Subcutaneous abdominal adipose tissue (tissue), 5 donors: ENCODE results near the gene PNPLA8.

Experiments
- H3K27ac ChIP-seq: one replicate; pipeline ENCODE4 v1.7.0; 2013; ENCODE audit warnings: low read depth, mild to moderate bottlenecking, inconsistent platforms, low read length, moderate library complexity
- H3K27me3 ChIP-seq, 5 donors: one replicate each; pipeline ENCODE4 v1.7.0; 2013; ENCODE audit warnings: low read length in 5 of 5, inconsistent platforms in 1 of 5; ENCODE audit not compliant: control insufficient read depth in 5 of 5, insufficient read depth in 4 of 5
- H3K36me3 ChIP-seq, 5 donors: one replicate each; pipeline ENCODE4 v1.7.0; 2013; ENCODE audit warnings: low read length in 5 of 5; ENCODE audit not compliant: control insufficient read depth in 5 of 5, insufficient read depth in 5 of 5
- H3K4me1 ChIP-seq, 5 donors: one replicate each; pipeline ENCODE4 v1.7.0; 2013; ENCODE audit warnings: low read length in 5 of 5, mild to moderate bottlenecking in 3 of 5, moderate library complexity in 1 of 5; ENCODE audit not compliant: control insufficient read depth in 5 of 5, insufficient read depth in 5 of 5
- H3K4me3 ChIP-seq, 5 donors: one replicate each; pipeline ENCODE4 v1.7.0; 2013; ENCODE audit warnings: low read length in 5 of 5, low read depth in 1 of 5
- H3K9ac ChIP-seq, 5 donors: one replicate each; pipeline ENCODE4 v1.7.0; 2013; ENCODE audit warnings: low read length in 5 of 5, mild to moderate bottlenecking in 4 of 5, moderate library complexity in 3 of 5
- H3K9me3 ChIP-seq, 5 donors: one replicate each; pipeline ENCODE4 v1.7.0; 2013; ENCODE audit warnings: low read length in 5 of 5; ENCODE audit not compliant: control insufficient read depth in 5 of 5
- donor health status: healthy.
- donor health status: healthy.
- donor health status: healthy.
- donor health status: healthy.
- donor health status: healthy.

The PNPLA8 gene

DNA sequence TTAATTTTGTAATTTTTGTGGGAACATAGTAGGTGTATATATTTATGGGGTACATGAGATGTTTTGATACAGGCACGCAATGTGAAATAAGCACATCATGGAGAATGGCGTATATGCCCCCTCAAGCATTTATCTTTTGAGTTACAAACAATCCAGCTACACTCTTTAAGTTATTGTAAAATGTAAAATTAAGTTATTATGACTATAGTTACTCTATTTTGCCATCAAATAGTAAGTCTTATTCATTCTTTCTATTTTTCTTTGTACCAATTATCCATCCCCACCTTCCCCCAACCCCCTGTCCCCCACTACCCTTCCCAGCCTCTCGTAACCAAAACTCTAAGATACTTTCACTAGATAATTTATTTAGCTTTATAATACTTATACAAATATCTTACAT lies 7.8 kb upstream of the PNPLA8 start:
- no peaks in the 10 kb centered on the region for H3K4me1 ChIP-seq
- no peaks in the 10 kb centered on the region for H3K9me3 ChIP-seq
- H3K27me3 ChIP-seq = no peaks in the 10 kb centered on the region
- H3K4me3 ChIP-seq = no peak overlapping the region
- no peaks in the 10 kb centered on the region for H3K36me3 ChIP-seq
- no peak overlapping the region for H3K9ac ChIP-seq
- H3K27ac ChIP-seq = no peak overlapping the region

DNA sequence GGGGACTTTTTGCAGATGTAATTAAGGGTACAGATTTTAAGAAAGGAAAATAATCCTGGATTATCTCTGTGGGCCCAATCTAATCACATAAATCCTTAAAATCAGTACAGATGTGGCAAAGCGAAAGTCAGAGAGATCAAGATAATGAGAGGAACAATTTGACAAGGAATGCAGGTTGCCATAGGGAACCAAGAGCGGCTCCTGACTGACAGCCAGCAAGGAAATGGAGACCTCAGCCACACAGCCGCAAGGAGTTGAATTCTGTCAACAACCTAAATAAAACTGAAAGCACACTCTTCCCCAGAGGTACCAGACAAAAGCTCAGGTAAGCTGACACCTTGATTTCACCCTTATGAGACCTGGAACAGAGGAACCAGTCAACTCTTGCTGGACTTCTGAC lies 3.4 kb upstream of the PNPLA8 start:
- Histone ChIP-seq H3K36me3 (no peaks in the 10 kb centered on the region), H3K27ac (no peak overlapping the region), H3K27me3 (no peaks in the 10 kb centered on the region), H3K4me1 (peaks cover 0 to 18% (median 17%) of the 10 kb centered on the region in 5 donors), H3K9ac (no peak overlapping the region), H3K4me3 (no peak overlapping the region), H3K9me3 (no peaks in the 10 kb centered on the region)

DNA sequence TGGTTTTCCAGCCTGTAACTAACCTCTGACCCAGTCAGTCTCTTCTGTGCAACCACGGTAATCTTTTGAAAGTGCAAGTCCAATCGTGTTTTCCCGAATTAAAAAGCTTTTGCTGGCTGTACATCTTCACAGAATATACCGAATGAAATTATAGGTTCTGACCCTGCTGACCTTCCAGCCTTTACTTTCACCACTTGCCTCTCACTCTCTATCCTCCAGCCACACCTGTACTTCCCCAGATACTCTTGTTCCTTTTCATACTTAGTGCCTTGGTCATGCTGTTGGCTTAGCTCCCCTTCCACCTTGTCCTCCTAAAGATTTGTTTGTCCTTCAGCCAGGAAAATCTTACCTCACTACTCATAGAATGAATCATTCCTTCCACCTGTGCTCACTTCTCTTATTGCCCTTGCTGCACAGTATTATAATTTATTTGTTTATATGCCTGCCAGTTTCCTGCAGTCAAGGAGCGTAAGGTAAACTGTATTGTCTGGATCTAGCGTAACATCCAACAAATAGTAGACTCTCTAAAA lies 2.3 kb upstream of the PNPLA8 start:
- H3K9me3 ChIP-seq = no peaks in the 10 kb centered on the region
- no peaks in the 10 kb centered on the region for H3K36me3 ChIP-seq
- H3K27ac ChIP-seq = no peak overlapping the region
- H3K27me3 ChIP-seq = no peaks in the 10 kb centered on the region
- H3K4me1 ChIP-seq = peaks cover 0 to 26% (median 23%) of the 10 kb centered on the region in 5 donors
- no peak overlapping the region for H3K9ac ChIP-seq
- H3K4me3 ChIP-seq = no peak overlapping the region

DNA sequence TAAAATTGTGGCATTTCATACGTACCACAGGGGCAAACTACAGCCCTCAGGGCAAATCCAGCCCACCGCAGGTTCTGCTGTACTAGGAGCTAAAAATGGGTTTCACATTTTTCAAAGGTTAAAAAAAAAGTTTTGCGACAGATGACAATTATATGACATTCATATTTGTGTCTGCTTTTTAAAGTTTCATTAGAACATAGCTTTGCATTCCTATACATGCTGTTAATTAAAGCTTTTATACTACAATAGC lies 758 bp upstream of the PNPLA8 start:
- H3K27me3 ChIP-seq = no peaks in the 10 kb centered on the region
- H3K9me3 ChIP-seq = no peaks in the 10 kb centered on the region
- H3K27ac ChIP-seq = peak overlapping the region; percentile 97
- H3K36me3 ChIP-seq = no peaks in the 10 kb centered on the region
- H3K4me3 ChIP-seq = peak overlapping the region; percentile 78 to 93 (median 82)
- H3K4me1 ChIP-seq = peaks cover 0 to 27% (median 25%) of the 10 kb centered on the region in 5 donors
- H3K9ac ChIP-seq = peak overlapping the region; percentile 80 to 91 (median 89)

DNA sequence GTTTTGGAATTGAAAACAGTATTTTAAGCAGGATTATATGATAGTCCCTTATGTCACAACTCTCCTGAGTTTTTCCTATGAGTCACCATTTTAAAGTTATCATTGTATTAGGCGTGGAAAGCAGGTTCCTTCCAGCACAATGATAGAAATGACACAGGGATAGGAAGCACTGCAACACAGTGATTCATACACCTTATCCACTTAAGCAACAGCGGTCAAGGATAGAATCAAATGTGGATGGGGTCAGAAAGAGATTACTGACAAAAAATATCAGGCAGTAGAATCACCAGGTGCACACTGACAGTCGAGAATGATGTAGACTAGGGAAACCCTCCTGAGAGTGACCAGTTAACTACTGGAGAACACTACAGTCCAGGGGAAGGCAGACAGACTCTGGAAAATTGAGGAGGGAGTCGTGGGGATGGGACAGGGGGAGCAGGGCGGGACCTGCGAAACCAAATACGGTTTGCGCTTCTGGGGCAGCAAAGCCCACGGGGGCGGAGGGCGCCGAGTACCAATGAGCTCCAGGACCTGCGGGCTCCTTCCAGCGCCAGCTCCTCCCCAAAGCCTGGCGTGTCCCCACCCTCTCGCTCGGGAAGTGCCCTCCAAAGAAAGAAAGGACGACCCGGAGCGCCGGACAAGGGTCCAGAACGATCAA lies 479 bp downstream of the PNPLA8 start:
- Histone ChIP-seq H3K4me1 (peaks cover 0 to 27% (median 25%) of the 10 kb centered on the region in 5 donors), H3K4me3 (peak overlapping the region; percentile 79 to 91 (median 82)), H3K27me3 (no peaks in the 10 kb centered on the region), H3K36me3 (no peaks in the 10 kb centered on the region), H3K9me3 (no peaks in the 10 kb centered on the region), H3K27ac (peak overlapping the region; percentile 97), H3K9ac (peak overlapping the region; percentile 57 to 98 (median 90))

DNA sequence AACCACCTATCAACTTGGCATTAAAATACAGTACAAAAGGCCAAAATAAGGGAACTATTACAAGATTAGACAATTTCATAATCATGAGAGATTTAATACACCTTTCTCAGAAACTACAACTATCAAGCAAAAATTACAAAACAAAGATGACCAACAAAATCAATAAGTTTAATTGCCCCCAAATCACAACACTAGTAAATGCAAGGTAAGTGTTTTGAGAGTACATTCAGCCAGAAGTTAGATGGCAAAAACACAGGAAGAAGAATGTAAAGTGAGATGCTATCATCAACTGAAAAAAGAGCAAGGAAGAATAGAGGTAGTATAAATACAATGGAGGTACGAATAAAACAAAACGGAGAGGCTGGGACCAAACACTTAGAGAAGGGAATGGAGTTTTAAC lies 3.2 kb downstream of the PNPLA8 start:
- Histone ChIP-seq H3K36me3 (peaks cover 6 to 12% (median 6%) of the 10 kb centered on the region in 5 donors), H3K27ac (peak overlapping the region; percentile 97), H3K9ac (peak overlapping the region in 1 of 5 donors; percentile 33), H3K4me3 (no peak overlapping the region), H3K27me3 (no peaks in the 10 kb centered on the region), H3K4me1 (peaks cover 0 to 31% (median 28%) of the 10 kb centered on the region in 5 donors), H3K9me3 (peaks cover 0 to 3% (median 0%) of the 10 kb centered on the region in 5 donors)

DNA sequence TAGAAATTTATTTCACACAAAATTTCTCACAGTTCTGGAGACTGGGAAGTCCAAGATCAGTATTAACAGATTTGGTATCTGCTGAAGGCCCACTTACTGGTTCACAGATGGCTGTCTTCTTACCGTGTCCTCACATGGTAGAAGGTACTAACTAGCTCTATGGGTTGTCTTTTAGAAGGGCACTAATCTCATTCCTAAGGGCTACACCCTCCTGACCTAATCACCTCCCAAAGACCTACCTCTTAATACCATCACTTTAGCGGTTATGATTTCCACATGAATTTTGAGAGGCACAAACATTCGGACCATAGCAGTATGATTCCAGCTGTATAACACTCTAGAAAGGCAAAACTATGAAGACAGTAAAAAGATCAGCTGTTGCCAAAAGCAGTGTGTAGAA lies 8.0 kb downstream of the PNPLA8 start:
- no peak overlapping the region for H3K9ac ChIP-seq
- peaks cover 0 to 4% (median 0%) of the 10 kb centered on the region in 5 donors for H3K9me3 ChIP-seq
- peaks cover 0 to 25% (median 8%) of the 10 kb centered on the region in 5 donors for H3K4me1 ChIP-seq
- no peaks in the 10 kb centered on the region for H3K27me3 ChIP-seq
- H3K36me3 ChIP-seq = peaks cover 16 to 19% (median 19%) of the 10 kb centered on the region in 5 donors
- H3K4me3 ChIP-seq = no peak overlapping the region
- no peak overlapping the region for H3K27ac ChIP-seq

DNA sequence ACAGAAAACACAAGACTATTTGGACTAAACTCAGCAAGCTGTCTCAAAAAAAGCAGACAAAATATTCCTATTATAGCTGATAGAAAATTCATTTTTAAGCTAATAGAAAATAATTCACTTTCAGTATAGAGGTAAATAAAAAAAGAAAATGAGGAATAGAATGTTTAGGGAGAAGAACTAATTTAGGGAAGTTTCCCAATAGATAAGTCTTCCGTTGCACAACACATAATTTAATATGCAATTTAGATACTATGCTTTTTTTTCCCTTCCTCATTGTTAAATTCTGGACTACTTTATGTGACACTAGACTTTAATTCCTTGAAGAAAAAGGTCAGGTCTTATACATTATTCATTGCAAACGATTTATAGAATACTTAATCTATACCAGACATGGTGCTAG lies 10.3 kb downstream of the PNPLA8 start:
- peaks cover 0 to 22% (median 8%) of the 10 kb centered on the region in 5 donors for H3K4me1 ChIP-seq
- H3K9me3 ChIP-seq = peaks cover 0 to 4% (median 2%) of the 10 kb centered on the region in 5 donors
- H3K27me3 ChIP-seq = no peaks in the 10 kb centered on the region
- H3K4me3 ChIP-seq = no peak overlapping the region
- no peak overlapping the region for H3K27ac ChIP-seq
- peaks cover 22 to 37% (median 25%) of the 10 kb centered on the region in 5 donors for H3K36me3 ChIP-seq
- H3K9ac ChIP-seq = no peak overlapping the region

DNA sequence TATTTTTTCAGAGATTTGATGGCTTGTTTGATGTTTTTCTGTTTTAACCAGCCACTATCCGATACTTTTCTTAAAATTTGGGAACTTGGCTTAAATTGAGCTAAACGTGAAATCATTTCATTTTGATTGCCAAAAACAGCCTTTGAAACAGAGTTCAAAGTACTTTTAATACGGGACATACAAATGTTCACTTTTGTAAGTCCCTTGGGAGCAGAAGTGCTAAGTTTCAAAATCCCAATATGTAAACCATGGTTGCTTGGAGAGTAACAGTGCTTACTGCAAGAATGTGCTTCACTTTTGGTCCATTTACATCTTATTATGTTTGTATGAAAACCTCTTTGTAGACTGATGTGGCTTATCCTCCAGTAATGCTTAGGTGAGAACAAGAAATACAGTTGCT lies 10.9 kb downstream of the PNPLA8 start:
- no peak overlapping the region for H3K9ac ChIP-seq
- H3K27me3 ChIP-seq = no peaks in the 10 kb centered on the region
- peaks cover 0 to 4% (median 2%) of the 10 kb centered on the region in 5 donors for H3K9me3 ChIP-seq
- no peak overlapping the region for H3K27ac ChIP-seq
- H3K4me3 ChIP-seq = no peak overlapping the region
- H3K36me3 ChIP-seq = peaks cover 24 to 36% (median 30%) of the 10 kb centered on the region in 5 donors
- peaks cover 0 to 19% (median 8%) of the 10 kb centered on the region in 5 donors for H3K4me1 ChIP-seq

DNA sequence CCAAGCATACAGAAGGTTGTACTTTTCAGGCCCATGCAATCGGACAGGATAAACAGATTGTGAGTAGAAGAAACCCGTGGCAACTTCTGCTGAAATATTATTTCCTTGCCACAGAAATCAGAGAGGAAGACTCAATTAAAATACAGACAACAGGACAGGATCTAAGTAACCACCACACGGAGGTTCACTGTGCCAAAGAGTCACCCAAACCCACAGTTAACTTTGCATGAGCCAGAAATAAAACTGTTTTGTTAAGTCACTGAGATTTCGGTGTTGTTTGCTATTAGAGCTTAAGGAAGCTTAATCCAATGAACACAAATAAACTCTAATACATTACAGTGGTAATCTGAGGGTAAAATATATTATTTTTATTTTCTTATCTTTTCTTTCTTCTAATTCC lies 14.0 kb downstream of the PNPLA8 start:
- Histone ChIP-seq H3K36me3 (peaks cover 12 to 20% (median 18%) of the 10 kb centered on the region in 5 donors), H3K4me1 (peaks cover 0 to 16% (median 8%) of the 10 kb centered on the region in 5 donors), H3K27me3 (no peaks in the 10 kb centered on the region), H3K27ac (no peak overlapping the region), H3K4me3 (no peak overlapping the region), H3K9ac (no peak overlapping the region), H3K9me3 (peaks cover 0 to 2% (median 0%) of the 10 kb centered on the region in 5 donors)
